Rectal smooth muscle tissue (tissue), 1 donor: ENCODE results near the gene LIX1.

ENCODE experiments used
- H3K27ac ChIP-seq: one replicate; pipeline ENCODE4 v1.7.0; 2013; ENCODE audit warnings: low read depth, low read length, inconsistent platforms
- H3K27me3 ChIP-seq: one replicate; pipeline ENCODE4 v1.7.0; 2013; ENCODE audit warnings: low read length; ENCODE audit not compliant: control insufficient read depth, insufficient read depth
- H3K36me3 ChIP-seq: one replicate; pipeline ENCODE4 v1.7.0; 2013; ENCODE audit warnings: low read length; ENCODE audit not compliant: control insufficient read depth, insufficient read depth
- H3K4me1 ChIP-seq: one replicate; pipeline ENCODE4 v1.7.0; 2013; ENCODE audit warnings: low read length; ENCODE audit not compliant: control insufficient read depth, insufficient read depth
- H3K4me3 ChIP-seq: one replicate; pipeline ENCODE4 v1.7.0; 2013; ENCODE audit warnings: low read length
- H3K9ac ChIP-seq: one replicate; pipeline ENCODE4 v1.7.0; 2013; ENCODE audit warnings: low read length

LIX1 gene

DNA sequence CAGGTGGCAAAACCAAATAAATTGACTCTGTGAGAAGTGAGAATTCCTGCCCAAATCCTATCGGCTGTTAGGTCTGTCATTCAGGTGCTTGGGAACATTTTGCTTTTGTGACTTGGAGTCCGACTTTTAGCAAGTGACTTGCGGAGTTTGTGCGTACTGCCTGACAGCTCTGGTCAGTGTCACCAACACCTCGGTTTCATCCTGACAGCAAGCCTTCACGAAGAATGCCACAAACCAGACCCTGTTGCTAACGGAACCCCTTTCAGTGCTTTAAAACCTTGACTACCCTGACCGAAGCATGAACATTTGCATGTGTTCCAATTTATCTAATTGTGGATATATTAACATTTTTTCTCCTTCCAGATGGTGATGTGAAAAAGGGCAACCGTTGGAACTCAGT, 26.5 kb downstream of the LIX1 start:
- no peak overlapping the region for H3K4me3 ChIP-seq
- H3K27ac ChIP-seq: no peak overlapping the region
- H3K4me1 ChIP-seq: no peaks in the 10 kb centered on the region
- no peaks in the 10 kb centered on the region for H3K27me3 ChIP-seq
- no peak overlapping the region for H3K9ac ChIP-seq
- H3K36me3 ChIP-seq: no peaks in the 10 kb centered on the region

DNA sequence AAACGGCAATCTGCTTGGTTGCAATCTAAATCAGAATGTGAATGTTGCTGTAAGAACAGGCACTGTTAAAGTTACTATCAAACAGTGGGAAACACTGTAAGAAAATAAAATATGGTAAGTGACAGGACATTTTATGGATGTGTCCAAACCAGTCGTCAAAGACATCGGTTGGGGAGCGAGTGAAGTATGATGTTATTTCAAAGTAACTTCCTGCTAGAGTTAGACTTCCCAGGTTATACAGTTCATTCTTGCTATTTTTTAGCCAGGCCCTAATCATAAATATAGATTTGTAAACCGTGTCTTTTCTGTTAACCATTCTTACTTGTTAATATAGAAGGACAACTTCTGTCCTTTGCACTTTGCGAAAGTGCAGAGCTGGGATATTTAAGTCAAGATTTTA, 30.2 kb downstream of the LIX1 start:
- H3K4me3 ChIP-seq: no peak overlapping the region
- no peaks in the 10 kb centered on the region for H3K4me1 ChIP-seq
- H3K36me3 ChIP-seq: no peaks in the 10 kb centered on the region
- H3K27ac ChIP-seq: no peak overlapping the region
- H3K9ac ChIP-seq: no peak overlapping the region
- no peaks in the 10 kb centered on the region for H3K27me3 ChIP-seq

DNA sequence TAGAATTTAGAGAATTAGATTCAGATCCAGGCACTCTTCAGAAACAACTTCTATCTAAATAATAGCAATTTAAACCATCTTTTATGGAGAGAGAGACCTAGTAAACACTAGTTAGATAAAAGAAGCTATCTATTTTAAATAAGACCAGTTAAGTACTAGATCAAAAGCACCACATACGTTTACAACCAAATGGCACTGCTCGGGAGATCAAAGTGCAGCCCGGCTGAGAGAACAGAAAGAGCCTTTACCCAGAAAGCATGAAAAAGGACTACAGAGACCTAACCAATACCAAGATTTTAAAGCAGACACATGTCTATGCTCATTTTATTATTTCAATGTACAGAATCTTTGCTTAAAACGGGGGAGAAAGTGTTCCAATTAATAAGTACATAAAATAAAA, 30.8 kb downstream of the LIX1 start:
- Histone ChIP-seq H3K4me3 (no peak overlapping the region), H3K27ac (no peak overlapping the region), H3K27me3 (no peaks in the 10 kb centered on the region), H3K36me3 (no peaks in the 10 kb centered on the region), H3K9ac (no peak overlapping the region), H3K4me1 (no peaks in the 10 kb centered on the region)

DNA sequence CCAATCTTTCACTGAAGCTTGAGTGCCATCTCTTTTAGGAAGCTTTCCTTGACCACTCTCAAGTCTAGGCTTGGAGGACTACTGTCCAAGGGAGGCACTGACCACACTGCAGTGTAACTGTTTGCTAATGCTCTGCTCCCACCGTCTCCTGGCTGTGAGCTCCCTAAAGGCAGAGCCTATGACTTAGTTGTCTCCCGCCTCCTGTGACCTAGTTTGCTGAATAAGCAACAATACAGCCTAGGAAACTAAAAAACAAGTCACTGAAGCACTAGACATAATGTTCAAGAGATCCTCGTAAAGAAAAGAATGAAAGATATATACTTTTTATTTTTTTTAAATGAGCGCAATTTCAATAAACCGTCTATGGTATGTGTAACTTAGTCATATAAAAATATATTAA, 31.4 kb downstream of the LIX1 start:
- Histone ChIP-seq H3K9ac (no peak overlapping the region), H3K27me3 (no peaks in the 10 kb centered on the region), H3K4me1 (no peaks in the 10 kb centered on the region), H3K36me3 (no peaks in the 10 kb centered on the region), H3K4me3 (no peak overlapping the region), H3K27ac (no peak overlapping the region)

DNA sequence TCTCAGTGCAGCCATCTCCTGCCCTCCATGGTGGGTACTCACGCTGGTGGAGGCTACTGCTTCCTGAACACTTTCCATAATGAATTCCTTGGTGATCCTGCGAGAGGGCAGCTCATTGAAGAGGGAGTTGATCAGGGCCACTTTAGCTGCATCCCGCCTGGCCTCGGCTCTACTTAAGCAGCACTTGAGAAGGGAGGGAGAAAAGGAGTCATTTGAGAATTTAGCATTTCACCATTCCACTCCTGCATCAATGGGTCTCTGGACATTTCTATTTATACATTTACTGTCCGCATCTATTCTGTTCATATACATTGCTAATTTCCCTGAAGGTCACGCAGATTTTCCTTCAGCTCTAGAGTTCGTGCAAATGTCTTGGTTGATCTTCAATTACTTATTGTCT, 35.1 kb downstream of the LIX1 start:
- H3K36me3 ChIP-seq: no peaks in the 10 kb centered on the region

DNA sequence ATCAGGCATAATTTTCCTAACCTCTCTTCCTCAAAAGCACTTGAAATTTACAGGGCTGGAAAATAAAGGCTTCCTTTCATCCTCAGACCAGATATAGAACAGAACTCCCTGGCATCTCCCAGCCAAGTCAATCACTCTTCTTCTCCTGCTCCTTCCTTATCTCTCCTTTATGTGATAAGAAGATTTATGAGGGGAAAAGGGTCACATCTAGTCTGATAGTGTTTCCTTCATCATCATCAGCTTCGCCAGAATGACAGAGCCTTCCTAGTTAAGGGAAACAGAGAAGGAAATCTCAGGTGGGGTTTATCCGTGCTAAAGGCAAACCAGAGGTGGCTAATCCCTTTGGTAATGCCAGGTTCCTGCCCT, 36.2 kb downstream of the LIX1 start:
- Histone ChIP-seq H3K36me3 (no peaks in the 10 kb centered on the region), H3K4me3 (no peak overlapping the region), H3K9ac (no peak overlapping the region), H3K27ac (no peak overlapping the region), H3K4me1 (no peaks in the 10 kb centered on the region), H3K27me3 (no peaks in the 10 kb centered on the region)

More for the DNA sequence above, 35.1 kb downstream of the LIX1 start:
- no peak overlapping the region for H3K27ac ChIP-seq
- no peaks in the 10 kb centered on the region for H3K27me3 ChIP-seq
- H3K9ac ChIP-seq: no peak overlapping the region
- H3K4me1 ChIP-seq: no peaks in the 10 kb centered on the region
- no peak overlapping the region for H3K4me3 ChIP-seq

DNA sequence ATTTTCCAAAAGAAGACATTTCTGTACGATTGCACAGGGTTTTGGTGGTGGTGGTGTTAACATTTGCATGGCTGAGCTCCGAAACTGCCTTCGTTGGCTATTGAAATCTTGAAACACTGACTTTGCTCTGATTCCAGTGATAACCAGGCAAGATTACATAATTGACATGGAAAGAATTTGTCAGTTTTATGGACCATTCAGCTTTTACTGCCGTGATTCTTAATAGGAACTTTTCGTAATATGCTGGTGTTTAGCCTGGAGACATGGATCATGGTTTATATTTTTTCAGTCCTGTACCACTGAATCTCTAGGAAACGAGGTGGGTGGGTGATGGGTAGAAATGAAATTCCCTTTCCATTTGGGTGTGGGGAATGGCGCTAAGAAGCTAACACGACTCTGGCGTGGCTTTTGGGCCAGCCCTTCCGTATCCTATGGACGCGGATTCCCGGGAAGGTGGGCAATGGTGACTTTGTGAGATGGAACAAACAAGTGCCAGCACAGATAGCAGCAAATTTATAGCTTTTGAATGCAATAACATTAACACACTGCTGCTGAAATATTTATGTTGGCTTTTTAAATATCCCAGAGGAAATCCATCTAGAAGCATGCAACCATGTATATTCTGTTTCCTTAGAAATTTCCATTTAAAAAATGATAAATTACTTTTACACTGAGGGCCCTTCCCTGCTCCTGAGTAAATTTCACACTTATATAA, 36.8 kb downstream of the LIX1 start:
- Histone ChIP-seq H3K4me3 (no peak overlapping the region), H3K36me3 (no peaks in the 10 kb centered on the region), H3K27me3 (no peaks in the 10 kb centered on the region), H3K4me1 (no peaks in the 10 kb centered on the region), H3K9ac (no peak overlapping the region), H3K27ac (no peak overlapping the region)

DNA sequence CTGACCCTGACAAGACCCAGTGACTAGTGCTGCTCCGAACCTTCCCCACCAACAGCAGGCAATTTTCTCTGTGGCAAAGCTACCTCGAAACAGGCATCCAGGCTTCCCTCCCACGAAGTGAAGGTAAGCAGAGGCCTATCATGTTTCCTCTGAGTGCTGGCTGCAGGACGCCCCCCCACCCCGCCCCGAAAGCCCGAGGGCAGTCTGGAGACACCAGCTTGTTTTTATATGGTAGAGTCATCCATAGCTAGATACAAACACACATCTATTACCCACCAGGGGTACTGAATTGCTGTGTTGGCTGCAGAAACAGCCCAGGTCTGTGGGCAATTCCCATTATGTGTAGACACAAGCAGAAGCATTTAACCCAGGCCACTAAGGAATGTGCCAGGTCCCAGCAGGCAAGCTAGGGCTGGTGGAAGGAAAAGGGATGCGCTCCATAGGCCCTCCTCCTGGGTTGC, 40.4 kb downstream of the LIX1 start:
- H3K9ac ChIP-seq: no peak overlapping the region

DNA sequence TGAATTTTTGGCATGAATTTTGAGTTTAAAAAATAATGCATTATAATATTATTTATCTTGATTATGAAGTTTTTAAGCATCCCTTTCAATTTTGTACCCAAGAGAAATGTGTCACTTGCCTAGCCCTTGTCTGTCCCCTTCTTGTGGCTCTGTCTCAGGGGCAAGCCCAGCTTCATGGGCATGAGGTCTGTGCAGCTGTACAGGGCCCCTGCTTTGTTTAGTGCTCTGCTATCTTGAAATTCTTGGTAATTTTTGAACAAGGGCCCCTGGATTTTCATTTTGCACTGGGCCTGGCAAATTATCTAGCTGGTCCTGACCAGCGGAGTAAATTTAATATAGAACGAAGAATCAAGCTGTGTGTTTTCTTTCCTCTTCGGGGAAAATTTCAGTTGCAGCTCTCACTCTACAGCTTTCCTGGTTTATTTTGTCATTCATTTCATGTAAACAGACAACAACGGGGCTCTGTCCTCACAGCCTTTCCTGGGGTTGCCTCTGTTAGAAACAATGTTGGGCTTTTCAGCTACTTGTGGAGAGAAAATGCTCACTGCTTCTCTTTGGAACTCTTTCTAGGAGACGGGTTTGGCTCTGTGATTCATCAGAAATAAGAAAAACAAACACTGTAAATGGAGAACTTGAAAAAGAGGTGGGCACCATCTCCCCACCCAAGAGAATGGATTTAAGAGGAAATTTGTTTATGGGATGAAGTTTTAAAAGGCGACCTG, 41.1 kb downstream of the LIX1 start:
- Histone ChIP-seq H3K27ac (no peak overlapping the region), H3K4me3 (no peak overlapping the region), H3K4me1 (no peaks in the 10 kb centered on the region), H3K36me3 (no peaks in the 10 kb centered on the region), H3K27me3 (no peaks in the 10 kb centered on the region), H3K9ac (no peak overlapping the region)

More for the DNA sequence above, 40.4 kb downstream of the LIX1 start:
- Histone ChIP-seq H3K27ac (no peak overlapping the region), H3K36me3 (no peaks in the 10 kb centered on the region), H3K4me1 (no peaks in the 10 kb centered on the region), H3K4me3 (no peak overlapping the region), H3K27me3 (no peaks in the 10 kb centered on the region)

DNA sequence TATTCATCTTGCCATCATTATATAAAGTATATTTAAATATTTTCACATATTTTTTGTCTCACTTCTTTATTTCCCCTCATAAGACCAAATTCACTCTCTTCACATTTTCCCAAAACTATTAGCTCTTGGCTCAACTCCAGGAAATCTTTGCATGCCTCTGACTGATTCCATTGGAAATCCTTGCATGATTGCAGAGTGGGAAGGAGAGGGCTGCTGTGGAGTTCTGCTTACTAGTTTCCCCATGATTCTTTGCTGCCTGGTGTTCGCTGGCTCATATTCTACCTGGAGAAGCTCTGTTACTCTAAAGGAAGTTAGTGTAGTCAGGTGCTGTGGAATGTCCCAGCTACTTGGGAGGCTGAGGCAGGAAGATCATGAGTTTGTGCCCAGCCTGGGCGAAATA, 41.9 kb downstream of the LIX1 start:
- no peaks in the 10 kb centered on the region for H3K27me3 ChIP-seq
- no peaks in the 10 kb centered on the region for H3K4me1 ChIP-seq
- no peak overlapping the region for H3K27ac ChIP-seq
- no peak overlapping the region for H3K9ac ChIP-seq
- no peaks in the 10 kb centered on the region for H3K36me3 ChIP-seq
- H3K4me3 ChIP-seq: no peak overlapping the region

DNA sequence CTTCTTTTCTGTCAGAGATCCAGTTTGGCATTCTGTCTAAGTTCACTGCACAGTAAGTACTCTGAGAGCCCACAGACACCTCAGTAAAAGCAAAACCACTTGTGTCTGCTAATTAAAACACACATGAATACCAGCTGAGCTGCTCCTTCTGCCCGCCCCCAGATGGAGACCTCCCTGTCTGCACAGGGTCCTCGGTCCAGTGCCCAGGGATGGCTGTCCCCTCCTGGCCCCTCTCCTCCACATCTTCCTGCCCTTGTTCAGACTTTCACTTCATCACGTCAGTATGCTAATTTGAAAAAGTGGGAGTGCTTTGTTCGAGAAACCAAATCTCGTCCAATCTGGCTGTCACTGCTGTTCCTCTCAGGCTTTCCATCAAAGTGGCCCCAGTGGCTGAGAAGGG, 43.5 kb downstream of the LIX1 start:
- Histone ChIP-seq H3K9ac (no peak overlapping the region), H3K27me3 (no peaks in the 10 kb centered on the region), H3K4me3 (no peak overlapping the region), H3K36me3 (no peaks in the 10 kb centered on the region), H3K4me1 (no peaks in the 10 kb centered on the region), H3K27ac (no peak overlapping the region)

DNA sequence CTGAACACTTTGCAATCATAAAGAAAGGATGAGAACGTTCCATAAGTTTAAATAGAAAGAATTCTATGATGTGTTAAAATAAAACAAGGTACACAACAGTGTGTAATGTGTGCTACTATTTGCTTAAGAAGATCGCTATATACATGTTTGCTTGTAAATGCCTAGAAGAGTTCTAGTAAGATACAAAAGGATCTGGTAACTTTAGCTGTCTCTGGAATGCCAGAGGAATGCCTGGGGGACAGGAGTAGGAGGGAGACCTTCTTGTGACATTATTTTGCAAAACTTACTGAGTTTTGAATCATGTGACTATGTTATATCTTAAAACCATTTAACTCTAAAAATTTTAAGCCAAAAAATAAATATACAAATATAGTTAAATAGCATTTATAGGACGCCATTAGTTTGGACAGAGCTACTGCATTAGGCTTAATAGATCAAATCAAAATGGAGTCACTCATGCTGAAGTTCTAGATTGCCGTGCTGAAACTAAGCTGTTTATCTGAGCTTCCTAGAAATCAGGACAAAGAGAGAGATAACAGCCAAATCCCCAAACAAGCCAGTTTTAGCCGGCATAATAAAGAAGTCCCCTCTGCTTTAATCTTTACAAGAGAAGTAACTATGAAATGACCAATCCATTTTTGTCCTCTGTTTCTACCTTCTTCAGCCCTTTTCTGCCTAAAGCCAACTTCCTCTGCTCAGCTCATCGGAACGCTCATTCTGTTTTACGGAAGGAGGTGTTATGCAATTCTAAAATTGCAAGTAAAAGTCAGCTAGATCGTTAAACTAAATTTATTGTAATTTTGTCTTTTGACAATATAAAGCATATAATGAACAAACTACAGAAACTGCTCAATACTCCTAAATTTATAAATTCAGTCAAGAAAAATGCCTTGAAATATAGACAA, 44.8 kb downstream of the LIX1 start:
- H3K4me1 ChIP-seq: no peaks in the 10 kb centered on the region
- no peak overlapping the region for H3K27ac ChIP-seq
- H3K4me3 ChIP-seq: no peak overlapping the region
- no peak overlapping the region for H3K9ac ChIP-seq
- no peaks in the 10 kb centered on the region for H3K36me3 ChIP-seq
- no peaks in the 10 kb centered on the region for H3K27me3 ChIP-seq
